Endothelial cell (in vitro differentiated cells): Measurements from ENCODE around the gene IL17A. TPM values are rescaled to one million over a fixed set of nuclear protein-coding genes. Genes with fewer than 3 reads are reported as not detected.

ENCODE experiments used
- DNase-seq: peaks from one replicate; pipeline ENCODE4 v3.0.0; 2021; ENCODE audit warnings: low spot score
- H3K27ac Mint-ChIP-seq: one replicate; pipeline ENCODE4 v1.8.0; 2021; ENCODE audit warnings: mixed read lengths, inconsistent platforms; ENCODE audit not compliant: unreplicated experiment
- H3K27me3 Mint-ChIP-seq: one replicate; pipeline ENCODE4 v1.8.0; 2021; ENCODE audit warnings: mild to moderate bottlenecking, moderate library complexity, mixed read lengths, inconsistent platforms; ENCODE audit not compliant: unreplicated experiment
- H3K36me3 Mint-ChIP-seq: one replicate; pipeline ENCODE4 v1.8.0; 2021; ENCODE audit warnings: mild to moderate bottlenecking, low read depth, mixed read lengths, inconsistent platforms; ENCODE audit not compliant: unreplicated experiment
- H3K4me1 Mint-ChIP-seq: one replicate; pipeline ENCODE4 v1.8.0; 2021; ENCODE audit warnings: mild to moderate bottlenecking, mixed read lengths, inconsistent platforms; ENCODE audit not compliant: unreplicated experiment
- H3K4me3 Mint-ChIP-seq: one replicate; pipeline ENCODE4 v1.8.0; 2021; ENCODE audit warnings: mild to moderate bottlenecking, mixed read lengths, inconsistent platforms; ENCODE audit not compliant: unreplicated experiment
- H3K9me3 Mint-ChIP-seq: one replicate; pipeline ENCODE4 v1.8.0; 2021; ENCODE audit warnings: mixed read lengths, inconsistent platforms; ENCODE audit not compliant: unreplicated experiment
- total RNA-seq: library from RNA; stranded (reverse); fragmentation: NEBNext Ultra II Directional; extraction: Animal tissue kit (Norgen Biotek cat#: 25700); gene quantifications from one replicate; pipeline ENCODE4 v1.2.1, GENCODE V29; 2021; ENCODE audit not compliant: unreplicated experiment
- TF ChIP-seq, protein P1 (sequence below): fragments of 200-600 bp; sonication (generic); IDR thresholded peaks from one replicate; pipeline ENCODE4 v1.5.0; 2021; ENCODE audit warnings: antibody characterized with exemption; ENCODE audit not compliant: unreplicated experiment

The IL17A gene
- total RNA-seq, 1 donor from 2014 or later = not detected

DNA sequence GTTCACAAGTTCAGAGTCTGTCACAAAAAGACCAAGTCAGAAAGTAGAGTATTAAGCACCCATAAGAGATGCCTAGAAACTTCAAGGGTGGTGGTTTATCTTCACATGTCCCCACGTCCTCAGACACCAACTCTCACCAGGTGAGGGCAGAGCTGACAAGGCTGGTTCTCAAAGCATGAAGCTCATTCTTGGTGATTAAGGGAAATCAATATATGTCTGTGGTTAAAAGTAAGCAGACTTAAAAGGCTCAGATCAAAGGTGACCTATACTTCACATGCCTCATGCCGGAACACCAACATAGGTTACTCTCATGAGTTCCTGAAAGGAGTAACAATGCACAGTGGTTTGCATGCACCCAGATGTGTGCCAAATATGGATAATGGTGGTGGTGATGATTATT, 27.0 kb downstream of the IL17A start:
- Mint-ChIP-seq H3K27ac (no peak overlapping the region), H3K9me3 (no peaks in the 10 kb centered on the region), H3K4me3 (no peak overlapping the region), H3K4me1 (no peaks in the 10 kb centered on the region), H3K36me3 (no peaks in the 10 kb centered on the region), H3K27me3 (no peaks in the 10 kb centered on the region)
- no peak for DNase-seq
- TF ChIP-seq, protein P1, sequence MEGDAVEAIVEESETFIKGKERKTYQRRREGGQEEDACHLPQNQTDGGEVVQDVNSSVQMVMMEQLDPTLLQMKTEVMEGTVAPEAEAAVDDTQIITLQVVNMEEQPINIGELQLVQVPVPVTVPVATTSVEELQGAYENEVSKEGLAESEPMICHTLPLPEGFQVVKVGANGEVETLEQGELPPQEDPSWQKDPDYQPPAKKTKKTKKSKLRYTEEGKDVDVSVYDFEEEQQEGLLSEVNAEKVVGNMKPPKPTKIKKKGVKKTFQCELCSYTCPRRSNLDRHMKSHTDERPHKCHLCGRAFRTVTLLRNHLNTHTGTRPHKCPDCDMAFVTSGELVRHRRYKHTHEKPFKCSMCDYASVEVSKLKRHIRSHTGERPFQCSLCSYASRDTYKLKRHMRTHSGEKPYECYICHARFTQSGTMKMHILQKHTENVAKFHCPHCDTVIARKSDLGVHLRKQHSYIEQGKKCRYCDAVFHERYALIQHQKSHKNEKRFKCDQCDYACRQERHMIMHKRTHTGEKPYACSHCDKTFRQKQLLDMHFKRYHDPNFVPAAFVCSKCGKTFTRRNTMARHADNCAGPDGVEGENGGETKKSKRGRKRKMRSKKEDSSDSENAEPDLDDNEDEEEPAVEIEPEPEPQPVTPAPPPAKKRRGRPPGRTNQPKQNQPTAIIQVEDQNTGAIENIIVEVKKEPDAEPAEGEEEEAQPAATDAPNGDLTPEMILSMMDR = no peak

DNA sequence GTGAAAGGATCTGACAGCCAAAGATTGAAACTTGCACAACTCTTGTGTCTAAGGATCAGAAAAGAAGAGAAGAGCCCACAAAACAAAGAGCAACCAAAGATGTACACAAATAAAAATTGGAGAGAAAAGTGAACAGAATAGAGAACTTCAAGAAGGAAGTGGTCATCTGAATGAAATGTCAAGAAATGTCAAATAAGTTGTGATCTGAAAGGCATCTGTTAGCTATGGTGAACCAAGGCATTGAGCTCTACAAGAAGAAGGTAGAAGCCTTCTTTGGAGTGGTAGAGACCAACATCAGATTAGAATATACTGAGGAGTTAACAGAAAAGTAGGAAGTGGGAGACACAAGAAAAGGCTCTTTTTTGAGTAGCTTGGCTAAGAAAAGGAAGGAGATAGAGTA, 29.6 kb downstream of the IL17A start:
- Mint-ChIP-seq H3K27ac (no peak overlapping the region), H3K4me3 (no peak overlapping the region), H3K27me3 (no peaks in the 10 kb centered on the region), H3K36me3 (no peaks in the 10 kb centered on the region), H3K9me3 (no peaks in the 10 kb centered on the region), H3K4me1 (no peaks in the 10 kb centered on the region)
- DNase-seq = no peak
- TF ChIP-seq, protein P1 = no peak

DNA sequence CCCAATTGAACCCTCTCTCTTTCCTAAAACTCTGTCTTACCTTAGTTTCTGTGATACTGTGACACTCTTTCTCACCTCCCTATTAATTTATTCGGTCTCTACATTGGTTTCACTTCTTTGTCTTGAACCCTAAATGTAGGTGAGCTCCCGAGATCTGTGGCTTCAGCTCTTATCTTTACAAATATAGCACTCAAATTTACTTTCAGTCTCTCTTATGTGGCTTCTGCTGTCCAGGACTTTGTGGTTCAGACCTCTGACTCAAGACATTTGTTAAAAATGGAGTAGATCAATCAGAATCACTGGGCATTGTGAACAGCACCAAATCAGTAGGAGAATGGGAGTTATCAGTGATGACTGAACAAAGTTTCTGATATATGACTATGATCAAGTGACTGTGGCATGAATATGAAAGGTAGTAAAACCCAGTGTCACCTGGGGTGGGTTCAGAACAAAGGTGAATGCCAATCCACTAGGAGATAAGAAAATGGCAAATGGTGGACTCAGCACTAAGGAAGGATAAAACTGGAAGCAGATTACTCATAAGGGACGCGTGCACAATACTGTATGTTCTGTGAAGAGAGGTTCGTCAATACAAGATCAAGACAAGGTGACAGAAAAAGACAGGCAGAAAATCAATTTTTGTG, 30.9 kb downstream of the IL17A start:
- TF ChIP-seq, protein P1 = no peak
- no peak for DNase-seq
- Mint-ChIP-seq H3K36me3 (no peaks in the 10 kb centered on the region), H3K4me1 (no peaks in the 10 kb centered on the region), H3K4me3 (no peak overlapping the region), H3K27ac (no peak overlapping the region), H3K27me3 (no peaks in the 10 kb centered on the region), H3K9me3 (no peaks in the 10 kb centered on the region)

DNA sequence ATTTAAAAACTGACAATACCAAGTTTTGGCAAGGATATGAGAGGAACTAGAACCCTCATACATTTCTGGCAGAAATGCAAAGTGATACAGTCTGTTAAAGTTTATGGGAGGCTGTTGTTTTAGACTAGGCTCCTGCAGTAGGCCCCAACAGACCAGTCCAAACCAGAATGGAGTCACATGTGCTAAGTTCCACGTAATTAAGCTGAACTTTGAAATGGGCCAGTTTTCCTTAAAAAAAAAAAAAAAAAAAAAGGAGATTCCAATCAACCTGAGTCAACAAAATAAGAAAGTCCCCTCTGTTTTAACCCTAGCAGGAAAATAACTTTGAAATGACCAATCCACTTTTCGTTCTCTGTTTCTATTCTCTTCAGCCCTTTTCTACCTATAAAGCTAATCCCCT, 31.6 kb downstream of the IL17A start:
- no peaks in the 10 kb centered on the region for H3K36me3 Mint-ChIP-seq
- H3K9me3 Mint-ChIP-seq = no peaks in the 10 kb centered on the region
- H3K27ac Mint-ChIP-seq = no peak overlapping the region
- no peak for DNase-seq
- no peak overlapping the region for H3K4me3 Mint-ChIP-seq
- TF ChIP-seq, protein P1 = no peak
- peaks cover 3% of the 10 kb centered on the region for H3K27me3 Mint-ChIP-seq
- no peaks in the 10 kb centered on the region for H3K4me1 Mint-ChIP-seq

DNA sequence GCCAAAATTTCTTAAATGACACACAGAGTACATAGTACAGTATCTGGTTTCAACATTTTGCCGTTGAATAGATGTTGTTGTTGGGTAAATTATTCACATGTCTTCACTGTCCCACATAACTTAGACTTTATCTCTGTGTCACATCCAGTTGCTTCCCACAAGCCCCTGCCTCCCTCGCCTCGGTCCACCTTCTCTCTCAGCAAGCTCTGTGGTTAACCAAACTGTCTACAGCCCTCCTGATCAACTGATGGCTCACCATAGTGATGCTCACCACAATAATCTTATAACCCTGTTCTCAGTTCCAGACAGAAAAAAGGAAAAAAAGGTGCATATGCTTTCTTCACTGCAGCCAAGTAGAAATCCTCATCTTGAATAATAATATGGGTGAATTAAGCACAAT, 35.1 kb downstream of the IL17A start:
- no peak for DNase-seq
- no peaks in the 10 kb centered on the region for H3K9me3 Mint-ChIP-seq
- no peaks in the 10 kb centered on the region for H3K36me3 Mint-ChIP-seq
- H3K27ac Mint-ChIP-seq = no peak overlapping the region
- H3K4me3 Mint-ChIP-seq = no peak overlapping the region
- H3K4me1 Mint-ChIP-seq = no peaks in the 10 kb centered on the region
- TF ChIP-seq, protein P1 = no peak
- H3K27me3 Mint-ChIP-seq = peaks cover 4% of the 10 kb centered on the region
